ENCODE data around the gene GPC5.
A peak's percentile ranks its signal among the peaks of the same experiment; 100 is the strongest.
"Not testable (repeated sequence)": the region's sequence is repeated elsewhere in the genome, so short reads cannot be mapped to it uniquely, and the experiment has no call there.

GPC5 gene

GRCh38 chr13:91370501-91370900 is 27.9 kb upstream of the GPC5 start:
- no peak for DNase-seq

- no peak for DNase-seq
Observed at GRCh38 chr13:91372911-91373310, 25.5 kb upstream of the GPC5 start.

GRCh38 chr13:91375116-91375729 is 23.2 kb upstream of the GPC5 start:
- DNase-seq: peak; percentile 56

GRCh38 chr13:91381371-91381770 is 17.1 kb upstream of the GPC5 start:
- DNase-seq: no peak

- DNase-seq: no peak
Observed at GRCh38 chr13:91383836-91384235, 14.6 kb upstream of the GPC5 start.

GRCh38 chr13:91384896-91385295 is 13.5 kb upstream of the GPC5 start:
- DNase-seq: no peak

GRCh38 chr13:91389186-91389585 is 9.2 kb upstream of the GPC5 start:
- DNase-seq: no peak

GRCh38 chr13:91397595-91397994 is 826 bp upstream of the GPC5 start:
- DNase-seq: no peak

GRCh38 chr13:91399189-91400062 is 1.0 kb downstream of the GPC5 start:
- no peak for DNase-seq

- DNase-seq: no peak
Observed at GRCh38 chr13:91400063-91400399, 1.6 kb downstream of the GPC5 start.

- no peak for DNase-seq
Observed at GRCh38 chr13:91400671-91401070, 2.2 kb downstream of the GPC5 start.

- no peak for DNase-seq
Observed at GRCh38 chr13:91401920-91402319, 3.5 kb downstream of the GPC5 start.

- no peak for DNase-seq
Observed at GRCh38 chr13:91405240-91405639, 6.8 kb downstream of the GPC5 start.

- peak; percentile 51 for DNase-seq
Observed at GRCh38 chr13:91406619-91407018, 8.2 kb downstream of the GPC5 start.

- no peak for DNase-seq
Observed at GRCh38 chr13:91408971-91409370, 10.6 kb downstream of the GPC5 start.

- not testable (repeated sequence) for DNase-seq
Observed at GRCh38 chr13:91416579-91416978, 18.2 kb downstream of the GPC5 start.

- DNase-seq: no peak
Observed at GRCh38 chr13:91417660-91418325, 19.4 kb downstream of the GPC5 start.

GRCh38 chr13:91426913-91427312 is 28.5 kb downstream of the GPC5 start:
- no peak for DNase-seq

- DNase-seq: not testable (repeated sequence)
Observed at GRCh38 chr13:91438674-91439073, 40.3 kb downstream of the GPC5 start.

- no peak for DNase-seq
Observed at GRCh38 chr13:91450913-91451312, 52.5 kb downstream of the GPC5 start.

- DNase-seq: no peak
Observed at GRCh38 chr13:91454666-91455065, 56.2 kb downstream of the GPC5 start.

GRCh38 chr13:91456837-91457236 is 58.4 kb downstream of the GPC5 start:
- DNase-seq: no peak

GRCh38 chr13:91459485-91459884 is 61.1 kb downstream of the GPC5 start:
- DNase-seq: no peak

GRCh38 chr13:91464336-91464735 is 65.9 kb downstream of the GPC5 start:
- no peak for DNase-seq

All from RPMI8226 (cell line).